ENCODE data around the gene PCDHGB3. TPM values are rescaled to one million over a fixed set of nuclear protein-coding genes. Genes with fewer than 3 reads are reported as not detected.
"Not testable (repeated sequence)": the region's sequence is repeated elsewhere in the genome, so short reads cannot be mapped to it uniquely, and the experiment has no call there.

Gene PCDHGB3
- polyA plus RNA-seq (2013, experiment 1 of 4), result 0.57 TPM
- polyA plus RNA-seq (2013, experiment 2 of 4), result 1.0 TPM
- polyA plus RNA-seq (2013, experiment 3 of 4), result 0.43 TPM
- polyA plus RNA-seq (2013, experiment 4 of 4), result 0.57 TPM

GRCh38 chr5:141369994-141370848 is at the start of gene PCDHGB3:
PCDHGB3 (plus strand) TSS chr5:141370242; CDS start chr5:141370395, 153 bp downstream.
- Histone ChIP-seq H3K27ac (ENCODE audit: insufficient read depth, low read depth, low read length, poor library complexity, severe bottlenecking) (no peak within 1 kb of the TSS), H3K36me3 (ENCODE audit: control insufficient read depth, insufficient read depth, low read length) (no peaks in the 10 kb centered on the region), H3K9me3 (ENCODE audit: control insufficient read depth, low read length) (peaks cover 10% of the 10 kb centered on the region), H3K4me3 (ENCODE audit: insufficient read depth, low read depth, low read length) (no peak within 1 kb of the TSS), H3K4me1 (ENCODE audit: control insufficient read depth, insufficient read depth, low read length) (no peaks in the 10 kb centered on the region), H3K27me3 (ENCODE audit: control insufficient read depth, insufficient read depth, low read length, poor library complexity, severe bottlenecking) (no peaks in the 10 kb centered on the region)
- WGBS, 2 experiments, result 94 to 95% methylated on average over 32 of the region's 32 CpGs

GRCh38 chr5:141322261-141322660 is 47.8 kb upstream of the PCDHGB3 start:
- peaks cover 24% of the 10 kb centered on the region for H3K9me3 ChIP-seq (ENCODE audit: control insufficient read depth, low read length)
- H3K27me3 ChIP-seq (ENCODE audit: control insufficient read depth, insufficient read depth, low read length, poor library complexity, severe bottlenecking), result no peaks in the 10 kb centered on the region
- H3K4me3 ChIP-seq (ENCODE audit: insufficient read depth, low read depth, low read length), result no peak overlapping the region
- H3K4me1 ChIP-seq (ENCODE audit: control insufficient read depth, insufficient read depth, low read length), result no peaks in the 10 kb centered on the region
- H3K27ac ChIP-seq (ENCODE audit: insufficient read depth, low read depth, low read length, poor library complexity, severe bottlenecking), result no peak overlapping the region
- 93 to 98% methylated on average over 2 to 3 of the region's 3 CpGs for WGBS, 2 experiments
- H3K36me3 ChIP-seq (ENCODE audit: control insufficient read depth, insufficient read depth, low read length), result peaks cover 24% of the 10 kb centered on the region

DNA sequence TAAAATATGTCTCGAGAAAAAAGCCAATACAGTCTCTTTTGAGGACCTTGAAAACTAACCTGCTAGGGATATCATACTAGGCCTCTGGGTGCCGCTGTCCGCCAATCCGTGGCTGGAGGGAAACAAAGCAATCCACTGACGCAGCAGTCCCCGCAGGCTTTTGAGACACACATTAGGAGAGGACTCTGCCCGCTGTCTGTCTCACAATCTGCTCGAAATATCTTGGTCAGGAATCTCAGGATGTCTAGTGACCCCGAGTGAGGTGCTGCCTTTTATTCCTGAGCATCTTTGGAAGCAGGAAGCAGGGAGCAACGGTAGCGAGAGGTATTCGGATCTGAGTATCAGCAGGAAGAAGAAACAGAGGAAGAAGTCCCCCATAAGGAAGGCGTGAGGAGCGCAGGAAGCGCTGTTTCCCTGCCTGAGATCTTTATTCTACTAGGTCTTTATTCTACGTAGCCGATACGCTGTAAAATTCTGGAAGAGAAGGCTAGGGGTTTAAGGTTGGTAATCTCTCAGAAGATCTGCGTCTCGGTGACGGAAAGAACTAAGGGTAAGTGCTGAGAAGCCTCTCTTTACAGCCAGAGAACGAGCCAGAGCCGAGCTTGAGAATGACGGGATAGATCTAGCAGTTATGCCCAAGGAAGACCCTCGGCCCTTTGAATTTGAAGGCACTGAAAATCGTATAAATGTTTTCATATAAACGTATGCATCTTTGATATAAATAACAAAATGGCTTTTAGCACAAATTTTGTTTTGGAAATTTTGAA is 43.8 kb upstream of the PCDHGB3 start:
- WGBS, 2 experiments, result 77 to 83% methylated on average over 27 of the region's 27 CpGs
- Histone ChIP-seq H3K9me3 (ENCODE audit: control insufficient read depth, low read length) (peaks cover 2% of the 10 kb centered on the region), H3K36me3 (ENCODE audit: control insufficient read depth, insufficient read depth, low read length) (no peaks in the 10 kb centered on the region), H3K27ac (ENCODE audit: insufficient read depth, low read depth, low read length, poor library complexity, severe bottlenecking) (no peak overlapping the region), H3K4me3 (ENCODE audit: insufficient read depth, low read depth, low read length) (no peak overlapping the region), H3K27me3 (ENCODE audit: control insufficient read depth, insufficient read depth, low read length, poor library complexity, severe bottlenecking) (no peaks in the 10 kb centered on the region), H3K4me1 (ENCODE audit: control insufficient read depth, insufficient read depth, low read length) (no peaks in the 10 kb centered on the region)

DNA sequence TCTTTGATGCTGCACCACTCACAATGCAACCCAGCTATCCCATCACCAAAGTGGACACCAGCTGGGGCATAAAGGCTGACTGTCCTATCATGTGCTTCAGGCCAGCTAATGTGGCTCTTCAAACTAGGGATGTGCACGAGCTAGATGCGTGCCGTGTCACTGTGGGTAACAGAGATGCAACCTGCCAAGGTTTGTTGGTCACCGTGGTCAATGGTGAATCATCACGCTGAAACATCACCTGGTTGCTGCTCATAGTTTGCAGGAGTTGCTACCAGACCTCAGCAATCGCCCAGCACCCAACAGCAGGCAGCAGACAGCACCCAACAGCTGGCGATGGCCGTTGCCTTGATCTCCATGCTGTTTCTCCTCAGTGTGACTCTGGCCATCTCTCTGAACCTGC is 41.8 kb upstream of the PCDHGB3 start:
- H3K4me3 ChIP-seq (ENCODE audit: insufficient read depth, low read depth, low read length), result no peak overlapping the region
- H3K4me1 ChIP-seq (ENCODE audit: control insufficient read depth, insufficient read depth, low read length), result no peaks in the 10 kb centered on the region
- no peak overlapping the region for H3K27ac ChIP-seq (ENCODE audit: insufficient read depth, low read depth, low read length, poor library complexity, severe bottlenecking)
- no peaks in the 10 kb centered on the region for H3K36me3 ChIP-seq (ENCODE audit: control insufficient read depth, insufficient read depth, low read length)
- no peaks in the 10 kb centered on the region for H3K27me3 ChIP-seq (ENCODE audit: control insufficient read depth, insufficient read depth, low read length, poor library complexity, severe bottlenecking)
- no peaks in the 10 kb centered on the region for H3K9me3 ChIP-seq (ENCODE audit: control insufficient read depth, low read length)
- 89 to 91% methylated on average over 8 of the region's 8 CpGs for WGBS, 2 experiments

DNA sequence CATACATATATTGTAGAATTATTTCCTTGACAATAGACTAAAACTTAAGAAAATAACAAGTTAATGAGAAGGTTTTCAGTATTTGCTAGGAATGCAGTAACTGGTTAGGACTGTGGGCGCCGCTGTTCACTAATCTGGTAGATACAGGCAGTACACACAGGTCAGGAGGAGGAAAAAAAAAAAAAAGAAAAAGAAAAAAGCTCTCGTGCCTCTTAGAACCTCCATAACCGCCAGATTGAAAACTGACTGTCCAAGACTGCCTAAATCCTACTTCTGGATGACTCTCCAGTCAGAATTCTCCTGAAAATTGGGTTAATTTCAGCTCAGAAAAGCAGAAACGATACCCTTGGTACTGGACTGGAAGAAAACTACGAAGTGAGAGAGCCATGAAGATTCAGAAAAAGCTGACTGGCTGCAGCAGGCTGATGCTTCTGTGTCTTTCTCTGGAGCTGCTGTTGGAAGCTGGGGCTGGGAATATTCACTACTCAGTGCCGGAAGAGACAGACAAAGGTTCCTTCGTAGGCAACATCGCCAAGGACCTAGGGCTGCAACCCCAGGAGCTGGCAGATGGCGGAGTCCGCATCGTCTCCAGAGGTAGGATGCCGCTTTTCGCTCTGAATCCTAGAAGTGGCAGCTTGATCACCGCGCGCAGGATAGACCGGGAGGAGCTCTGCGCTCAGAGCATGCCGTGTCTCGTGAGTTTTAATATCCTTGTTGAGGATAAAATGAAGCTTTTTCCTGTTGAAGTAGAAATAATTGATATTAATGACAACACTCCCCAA is 39.6 kb upstream of the PCDHGB3 start, which contains the start of gene PCDHGA1:
Gene PCDHGA1, plus strand, starts transcription at position 216 of the 782 bp plus-strand sequence.
- no peaks in the 10 kb centered on the region for H3K4me1 ChIP-seq (ENCODE audit: control insufficient read depth, insufficient read depth, low read length)
- no peaks in the 10 kb centered on the region for H3K36me3 ChIP-seq (ENCODE audit: control insufficient read depth, insufficient read depth, low read length)
- no peak within 1 kb of the TSS for H3K27ac ChIP-seq (ENCODE audit: insufficient read depth, low read depth, low read length, poor library complexity, severe bottlenecking)
- WGBS, 2 experiments, result 88 to 89% methylated on average over 21 of the region's 21 CpGs
- no peaks in the 10 kb centered on the region for H3K27me3 ChIP-seq (ENCODE audit: control insufficient read depth, insufficient read depth, low read length, poor library complexity, severe bottlenecking)
- no peaks in the 10 kb centered on the region for H3K9me3 ChIP-seq (ENCODE audit: control insufficient read depth, low read length)
- H3K4me3 ChIP-seq (ENCODE audit: insufficient read depth, low read depth, low read length), result no peak within 1 kb of the TSS

- H3K4me3 ChIP-seq (ENCODE audit: insufficient read depth, low read depth, low read length); H3K4me1 ChIP-seq (ENCODE audit: control insufficient read depth, insufficient read depth, low read length); H3K9me3 ChIP-seq (ENCODE audit: control insufficient read depth, low read length); H3K36me3 ChIP-seq (ENCODE audit: control insufficient read depth, insufficient read depth, low read length); H3K27ac ChIP-seq (ENCODE audit: insufficient read depth, low read depth, low read length, poor library complexity, severe bottlenecking); H3K27me3 ChIP-seq (ENCODE audit: control insufficient read depth, insufficient read depth, low read length, poor library complexity, severe bottlenecking): not testable (repeated sequence)
- WGBS, 2 experiments, result 96% methylated on average over 39 of the region's 39 CpGs
Measured at GRCh38 chr5:141332571-141332970, 37.5 kb upstream of the PCDHGB3 start.

GRCh38 chr5:141338538-141339306 is 31.3 kb upstream of the PCDHGB3 start, which contains the start of gene PCDHGA2:
PCDHGA2 (plus strand) TSS chr5:141338760.
- H3K27ac ChIP-seq (ENCODE audit: insufficient read depth, low read depth, low read length, poor library complexity, severe bottlenecking), result no peak within 1 kb of the TSS
- no peaks in the 10 kb centered on the region for H3K9me3 ChIP-seq (ENCODE audit: control insufficient read depth, low read length)
- WGBS, 2 experiments, result 81% methylated on average over 27 of the region's 27 CpGs
- no peaks in the 10 kb centered on the region for H3K27me3 ChIP-seq (ENCODE audit: control insufficient read depth, insufficient read depth, low read length, poor library complexity, severe bottlenecking)
- H3K4me3 ChIP-seq (ENCODE audit: insufficient read depth, low read depth, low read length), result no peak within 1 kb of the TSS
- H3K36me3 ChIP-seq (ENCODE audit: control insufficient read depth, insufficient read depth, low read length), result no peaks in the 10 kb centered on the region
- H3K4me1 ChIP-seq (ENCODE audit: control insufficient read depth, insufficient read depth, low read length), result no peaks in the 10 kb centered on the region

GRCh38 chr5:141340781-141341354 is 29.2 kb upstream of the PCDHGB3 start:
- 96 to 97% methylated on average over 41 to 45 of the region's 45 CpGs for WGBS, 2 experiments
- H3K4me1 ChIP-seq (ENCODE audit: control insufficient read depth, insufficient read depth, low read length); H3K4me3 ChIP-seq (ENCODE audit: insufficient read depth, low read depth, low read length); H3K27me3 ChIP-seq (ENCODE audit: control insufficient read depth, insufficient read depth, low read length, poor library complexity, severe bottlenecking); H3K27ac ChIP-seq (ENCODE audit: insufficient read depth, low read depth, low read length, poor library complexity, severe bottlenecking); H3K9me3 ChIP-seq (ENCODE audit: control insufficient read depth, low read length); H3K36me3 ChIP-seq (ENCODE audit: control insufficient read depth, insufficient read depth, low read length): not testable (repeated sequence)

GRCh38 chr5:141342773-141343172 is 27.3 kb upstream of the PCDHGB3 start:
- Histone ChIP-seq H3K4me1 (ENCODE audit: control insufficient read depth, insufficient read depth, low read length) (no peaks in the 10 kb centered on the region), H3K27ac (ENCODE audit: insufficient read depth, low read depth, low read length, poor library complexity, severe bottlenecking) (no peak overlapping the region), H3K27me3 (ENCODE audit: control insufficient read depth, insufficient read depth, low read length, poor library complexity, severe bottlenecking) (no peaks in the 10 kb centered on the region), H3K36me3 (ENCODE audit: control insufficient read depth, insufficient read depth, low read length) (no peaks in the 10 kb centered on the region), H3K9me3 (ENCODE audit: control insufficient read depth, low read length) (peaks cover 7% of the 10 kb centered on the region), H3K4me3 (ENCODE audit: insufficient read depth, low read depth, low read length) (no peak overlapping the region)
- WGBS, 2 experiments, result 68 to 69% methylated on average over 1 of the region's 1 CpG

Measured in ectodermal cell (in vitro differentiated cells).